Mesothelial cell of epicardium (in vitro differentiated cells): ENCODE results near the gene LPIN3. TPM values are rescaled to one million over a fixed set of nuclear protein-coding genes. Genes with fewer than 3 reads are reported as not detected.
"Not testable (repeated sequence)": the region's sequence is repeated elsewhere in the genome, so short reads cannot be mapped to it uniquely, and the experiment has no call there.

Experiments used
- DNase-seq, 2 experiments: peaks; one replicate each; pipeline ENCODE4 v3.0.0; 2021; ENCODE audit warnings: low spot score in 2 of 2; ENCODE audit not compliant: unreplicated experiment in 2 of 2
- H3K27ac Mint-ChIP-seq: 2 replicates; pipeline ENCODE4 v1.8.0; 2021; ENCODE audit warnings: mixed read lengths
- H3K27me3 Mint-ChIP-seq: 2 replicates; pipeline ENCODE4 v1.8.0; 2021; ENCODE audit warnings: low read depth, mixed read lengths
- H3K36me3 Mint-ChIP-seq: 2 replicates; pipeline ENCODE4 v1.8.0; 2021; ENCODE audit warnings: mixed read lengths
- H3K4me1 Mint-ChIP-seq: 2 replicates; pipeline ENCODE4 v1.8.0; 2021; ENCODE audit warnings: mixed read lengths
- H3K4me3 Mint-ChIP-seq: 2 replicates; pipeline ENCODE4 v1.8.0; 2021; ENCODE audit warnings: mild to moderate bottlenecking, moderate library complexity, mixed read lengths
- H3K9me3 Mint-ChIP-seq: 2 replicates; pipeline ENCODE4 v1.8.0; 2021; ENCODE audit warnings: mixed read lengths
- CTCF ChIP-seq: fragments of 200-600 bp; sonication (generic); IDR thresholded peaks from one replicate; pipeline ENCODE4 v1.5.0; 2021; ENCODE audit warnings: antibody characterized with exemption; ENCODE audit not compliant: unreplicated experiment
- total RNA-seq: library from RNA; stranded (reverse); gene quantifications from 3 replicates; pipeline ENCODE4 v1.2.1, GENCODE V29; 2021

Gene LPIN3
- total RNA-seq, 1 donor from 2014 or later, result 21.3 TPM

- peaks cover 6% of the 10 kb centered on the region for H3K4me1 Mint-ChIP-seq
- DNase-seq, result no peak
- TF ChIP-seq CTCF, result no peak
- no peaks in the 10 kb centered on the region for H3K9me3 Mint-ChIP-seq
- peak overlapping the region; percentile 22 for H3K27ac Mint-ChIP-seq
- no peaks in the 10 kb centered on the region for H3K36me3 Mint-ChIP-seq
- no peaks in the 10 kb centered on the region for H3K27me3 Mint-ChIP-seq
- no peak overlapping the region for H3K4me3 Mint-ChIP-seq
These were observed 31.8 kb upstream of the LPIN3 start for GRCh38 chr20:41308726-41309413.

GRCh38 chr20:41309817-41310216 lies 30.8 kb upstream of the LPIN3 start:
- no peaks in the 10 kb centered on the region for H3K27me3 Mint-ChIP-seq
- peaks cover 6% of the 10 kb centered on the region for H3K4me1 Mint-ChIP-seq
- no peaks in the 10 kb centered on the region for H3K9me3 Mint-ChIP-seq
- H3K27ac Mint-ChIP-seq, result no peak overlapping the region
- no peak overlapping the region for H3K4me3 Mint-ChIP-seq
- H3K36me3 Mint-ChIP-seq, result no peaks in the 10 kb centered on the region
- no peak for TF ChIP-seq CTCF
- DNase-seq, result no peak

GRCh38 chr20:41312009-41312408 lies 28.6 kb upstream of the LPIN3 start:
- not testable (repeated sequence) for H3K4me3 Mint-ChIP-seq, H3K27me3 Mint-ChIP-seq, H3K27ac Mint-ChIP-seq, H3K9me3 Mint-ChIP-seq, DNase-seq, H3K36me3 Mint-ChIP-seq
- peaks cover 20% of the 10 kb centered on the region for H3K4me1 Mint-ChIP-seq

- no peaks in the 10 kb centered on the region for H3K9me3 Mint-ChIP-seq
- no peak overlapping the region for H3K4me3 Mint-ChIP-seq
- H3K4me1 Mint-ChIP-seq, result peaks cover 17% of the 10 kb centered on the region
- H3K27me3 Mint-ChIP-seq, result peaks cover 2% of the 10 kb centered on the region
- H3K36me3 Mint-ChIP-seq, result no peaks in the 10 kb centered on the region
- TF ChIP-seq CTCF, result no peak
- no peak overlapping the region for H3K27ac Mint-ChIP-seq
- DNase-seq, result no peak
These were observed 26.2 kb upstream of the LPIN3 start for GRCh38 chr20:41314386-41314785.

- Mint-ChIP-seq H3K4me1 (peaks cover 14% of the 10 kb centered on the region), H3K27ac (peak overlapping the region; percentile 55), H3K36me3 (no peaks in the 10 kb centered on the region), H3K4me3 (peak overlapping the region; percentile 79), H3K27me3 (peaks cover 4% of the 10 kb centered on the region), H3K9me3 (no peaks in the 10 kb centered on the region)
- TF ChIP-seq CTCF, result no peak
- no peak for DNase-seq
These were observed 24.6 kb upstream of the LPIN3 start for GRCh38 chr20:41316051-41316450.

GRCh38 chr20:41316602-41317545 lies 23.7 kb upstream of the LPIN3 start:
- Mint-ChIP-seq H3K27me3 (peaks cover 4% of the 10 kb centered on the region), H3K4me3 (peak overlapping the region; percentile 79), H3K27ac (peak overlapping the region; percentile 65), H3K9me3 (no peaks in the 10 kb centered on the region), H3K36me3 (no peaks in the 10 kb centered on the region), H3K4me1 (peaks cover 14% of the 10 kb centered on the region)
- DNase-seq, result peak; percentile 51 to 65
- TF ChIP-seq CTCF, result no peak
